K562 (cell line): ENCODE results near the gene LYST. TPM values are rescaled to one million over a fixed set of nuclear protein-coding genes. Genes with fewer than 3 reads are reported as not detected.

Source experiments
- ATAC-seq: fragments of 200-7000 bp; cut with Tn5 transposase; 3 replicates; pipeline ENCODE4 v1.9.1; 2020; ENCODE audit warnings: moderate library complexity
- BruUV-seq: library from RNA; stranded (reverse); fragments of 400-500 nt; replicated peaks from 2 replicates; lab custom pipeline; 2021; lab: Mats Ljungman, UMichigan
- CTCF ChIA-PET: fragments of 300-600 bp; formaldehyde crosslinking; extraction: SDS; loops from one replicate; lab custom pipeline; 2021; ENCODE audit warnings: low intra/inter-chr PET ratio; lab: Yijun Ruan, JAX
- POLR2A ChIA-PET: fragments of 300-600, 350-650 bp; sonication (Branson Sonifier 250); formaldehyde crosslinking; extraction: SDS; loops from one replicate; lab custom pipeline; 2021; ENCODE audit warnings: antibody characterized with exemption, inconsistent platforms; lab: Yijun Ruan, JAX
- DNase-seq, 4 experiments: peaks; one replicate each; pipeline versions ENCODE4 v3.0.0 to v3.0.0-alpha.2; 2011 to 2018; ENCODE audit warnings: low spot score in 3 of 4, mixed read lengths in 3 of 4; ENCODE audit errors: extremely low read depth in 1 of 4
- FAIRE-seq: peaks from 2 replicates; lab custom pipeline; 2011; peaks lifted over from hg19 to GRCh38; lab: Jason Lieb, UNC
- H2AFZ ChIP-seq: 2 replicates; pipeline ENCODE4 v1.6.0; 2011; ENCODE audit warnings: low read depth, low read length, control low read depth, inconsistent platforms
- H3K27ac ChIP-seq: fragments of 200-600 bp; 3 replicates; pipeline ENCODE4 v1.8.0; 2011; ENCODE audit warnings: low read depth, mild to moderate bottlenecking, control low read depth, inconsistent platforms, low read length, moderate library complexity, mixed read lengths; ENCODE audit errors: extremely low read depth
- H3K27me3 ChIP-seq, 2 experiments: fragments of 300-600 bp in 1 of 2; 2 replicates in 1 of 2; 3 replicates in 1 of 2; pipeline versions ENCODE4 v1.6.0 to v1.8.0; 2011; ENCODE audit warnings: inconsistent platforms in 2 of 2, low read length in 2 of 2, mild to moderate bottlenecking in 1 of 2, mixed read lengths in 1 of 2, moderate library complexity in 1 of 2; ENCODE audit not compliant: control insufficient read depth in 2 of 2, insufficient read depth in 2 of 2
- H3K36me3 ChIP-seq: fragments of 300-600 bp; 3 replicates; pipeline ENCODE4 v1.8.0; 2011; ENCODE audit warnings: mild to moderate bottlenecking, low read length, inconsistent platforms; ENCODE audit not compliant: control insufficient read depth, insufficient read depth
- H3K4me1 ChIP-seq, 2 experiments: fragments of 200-600 bp in 1 of 2; replicated peaks in 1 of 2; 2 replicates in 1 of 2; 3 replicates in 1 of 2; pipeline versions ENCODE4 v1.5.1 to v1.8.0; 2011; ENCODE audit warnings: inconsistent platforms in 2 of 2, low read length in 2 of 2, mild to moderate bottlenecking in 1 of 2, mixed read lengths in 1 of 2, moderate library complexity in 1 of 2; ENCODE audit not compliant: control insufficient read depth in 2 of 2, insufficient read depth in 2 of 2
- H3K4me2 ChIP-seq: 2 replicates; pipeline ENCODE4 v1.6.1; 2011; ENCODE audit warnings: low read length, control low read depth, inconsistent platforms, mixed read lengths; ENCODE audit not compliant: insufficient read depth
- H3K4me3 ChIP-seq: fragments of 200-600 bp; sonication (generic), shearing (Covaris generic); 2 replicates; pipeline ENCODE4 v1.5.1; 2016; ENCODE audit warnings: control low read depth, inconsistent platforms
- H3K79me2 ChIP-seq: fragments of 200-600 bp; 3 replicates; pipeline ENCODE4 v1.8.0; 2011; ENCODE audit warnings: low read length, inconsistent platforms; ENCODE audit not compliant: control insufficient read depth, insufficient read depth
- H3K9ac ChIP-seq, 2 experiments: 2 replicates each; pipeline versions ENCODE4 v1.6.0 to v1.6.1; 2011; ENCODE audit warnings: low read depth in 2 of 2, low read length in 2 of 2, control low read depth in 1 of 2, inconsistent platforms in 1 of 2, mild to moderate bottlenecking in 1 of 2, mixed read lengths in 1 of 2; ENCODE audit not compliant: insufficient read depth in 1 of 2
- H3K9me1 ChIP-seq: one replicate; pipeline ENCODE4 v1.6.0; 2011; ENCODE audit warnings: inconsistent platforms, mild to moderate bottlenecking, low read length, moderate library complexity; ENCODE audit not compliant: control insufficient read depth, insufficient read depth
- H3K9me3 ChIP-seq: replicated peaks from 2 replicates; pipeline ENCODE4 v1.5.1; 2011; ENCODE audit warnings: low read depth, low read length, inconsistent platforms; ENCODE audit not compliant: control insufficient read depth, insufficient read depth
- H4K20me1 ChIP-seq: replicated peaks from 2 replicates; pipeline ENCODE4 v1.6.1; 2011; ENCODE audit warnings: low read length, inconsistent platforms, mixed read lengths; ENCODE audit not compliant: control insufficient read depth, insufficient read depth
- ARID3B ChIP-seq: fragments of 250-450 bp; sonication (Bioruptor Pico); IDR thresholded peaks from 2 replicates; pipeline ENCODE4 v1.4.0; 2020; ENCODE audit warnings: borderline replicate concordance
- CTCF ChIP-seq, 3 experiments: IDR thresholded peaks in 2 of 3; conservative IDR thresholded peaks in 1 of 3; 2 replicates each; pipeline ENCODE4 v1.5.1; 2011 to 2012; ENCODE audit warnings: low read length in 3 of 3, mild to moderate bottlenecking in 3 of 3, control low read depth in 2 of 3, improper control_type of control experiment in 1 of 3, inconsistent platforms in 1 of 3, low read depth in 1 of 3, mixed read lengths in 1 of 3, moderate library complexity in 1 of 3; ENCODE audit not compliant: insufficient read depth in 2 of 3
- MTA3 ChIP-seq: fragments of 450-650 bp; formaldehyde crosslinking; IDR thresholded peaks from 2 replicates; pipeline ENCODE4 v1.6.1; 2017; ENCODE audit warnings: mild to moderate bottlenecking, borderline replicate concordance
- ZFX ChIP-seq: sonication (generic); formaldehyde crosslinking; IDR thresholded peaks from 2 replicates; pipeline ENCODE4 v1.8.0; 2022; ENCODE audit warnings: mild to moderate bottlenecking, missing genetic modification reagents, moderate library complexity
- ZKSCAN1 ChIP-seq: fragments of 150-350 bp; IDR thresholded peaks from 2 replicates; pipeline ENCODE4 v1.6.1; 2016; ENCODE audit warnings: low read depth, low read length
- WGBS: fragments of 100-300 bp; shearing (Covaris generic); methylation state at CpG from one replicate; pipeline ENCODE4 v1.1.6; 2016; ENCODE audit warnings: low coverage, mixed read lengths; ENCODE audit not compliant: insufficient coverage; ENCODE audit errors: missing lambda C conversion rate; 5-methylcytosine and 5-hydroxymethylcytosine counted together
- in situ Hi-C: fragments of 300-500 bp; cut with MboI; formaldehyde crosslinking; loops from 4 replicates; pipeline ENCODE4 v1.15.0; 2018; ENCODE audit warnings: inconsistent platforms, mixed read lengths
- intact Hi-C: fragments of 100-400 bp; cut with micrococcal nuclease; formaldehyde crosslinking; loops from 2 replicates; pipeline ENCODE4 v1.14.2; 2022
- polyA plus RNA-seq, 8 experiments: library from polyadenylated mRNA; depleted of rRNA in 4 of 8; stranded (reverse) in 5 of 8; unstranded in 3 of 8; fragments of >200 nt; fragmentation: Nextera tagmentation in 2 of 8; fragmentation: Illumina TruSeq in 1 of 8; extraction: Ambion mirVana in 2 of 8; extraction: Trizol in 1 of 8; gene quantifications; 2 replicates each; pipeline versions ENCODE4 v1.2.1 to v1.2.3, GENCODE V29; 2011 to 2014; ENCODE audit warnings: inconsistent platforms in 1 of 8, missing spikeins in 1 of 8
- total RNA-seq, 7 experiments: library from RNA; depleted of rRNA in 6 of 7; stranded (reverse); fragments of >200 nt in 6 of 7; fragmentation: Illumina TruSeq in 2 of 7; extraction: Trizol in 2 of 7; gene quantifications; 2 replicates each; pipeline versions ENCODE4 v1.2.1 to v1.2.3, GENCODE V29; 2011 to 2021; ENCODE audit warnings: low replicate concordance in 1 of 7

Gene LYST
- total and polyA plus RNA-seq, 9 of the 15 experiments (the other 6 are each of a cell fraction or from before 2014, with no cell fraction given), result 0.73 to 2.4 (median 1.4) TPM

DNA sequence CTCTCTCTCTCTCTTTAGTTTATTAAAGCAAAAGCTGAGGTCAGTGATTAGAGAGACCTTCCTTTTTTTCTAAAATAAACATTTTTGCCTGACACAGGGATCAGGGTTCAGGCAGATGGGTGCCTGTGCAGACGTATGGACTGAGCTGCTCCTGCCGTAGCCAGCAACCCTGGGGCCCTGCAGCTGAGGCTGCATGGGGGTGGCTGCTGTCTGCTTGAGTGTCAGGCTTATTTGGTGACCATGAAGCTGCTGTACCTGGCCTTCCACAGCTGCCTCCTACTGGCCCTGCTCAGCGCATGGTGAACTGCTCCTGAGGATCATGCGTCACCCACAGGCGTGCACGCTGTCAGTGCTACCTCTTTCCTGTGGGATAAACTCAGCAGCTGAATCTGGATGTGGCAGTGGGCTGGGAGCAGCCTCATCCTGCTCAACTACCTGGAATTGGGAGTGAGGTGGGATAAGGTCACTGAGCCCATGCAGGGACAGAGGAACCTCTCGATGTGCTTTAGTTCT lies 252.2 kb downstream of the LYST start:
- Histone ChIP-seq H3K4me2 (no peak overlapping the region), H3K36me3 (no peaks in the 10 kb centered on the region), H2AFZ (no peak overlapping the region), H3K4me1 (no peaks in the 10 kb centered on the region), H3K27ac (no peak overlapping the region), H4K20me1 (no peaks in the 10 kb centered on the region), H3K9me1 (no peaks in the 10 kb centered on the region), H3K9ac (no peak overlapping the region), H3K9me3 (no peaks in the 10 kb centered on the region), H3K79me2 (no peaks in the 10 kb centered on the region), H3K4me3 (no peak overlapping the region), H3K27me3 (peaks cover 12 to 49% of the 10 kb centered on the region in 2 experiments)
- intact Hi-C loops (no loop called here), in situ Hi-C loops (no loop called here)
- peak; percentile 70 for ATAC-seq
- no TSS peak for BruUV-seq
- CTCF ChIA-PET, result no interaction called here
- DNase-seq, result no peak
- no peak for FAIRE-seq
- 0% methylated on average over 7 of the region's 7 CpGs for WGBS
- POLR2A ChIA-PET, result interaction anchor here (0.6 to 1.8 kb wide), 4 partner anchors 12 to 1334 kb away, joined by 3 to 6 read pairs (median 4); no protein-coding TSS in a partner anchor
- TF ChIP-seq ARID3B (CRISPR knock-in tag) (no peak), ZFX (CRISPR knock-in tag) (no peak), CTCF (IDR thresholded peaks at IDR 0.05 in 2 of 3, conservative IDR thresholded peaks at IDR 0.05 in 1 of 3; ENCODE audit: insufficient read depth in 2 of 3, low read depth in 1 of 3, low read length in 3 of 3) (peak in 1 of 3 experiments; percentile 21; a peak in 1 of 6 replicates), ZKSCAN1 (no peak), MTA3 (no peak)
